G401.6 (cell line): ENCODE results near the gene MYBPH.

ENCODE experiments used
- FAIRE-seq: peaks from 2 replicates; lab custom pipeline; 2012; peaks lifted over from hg19 to GRCh38; lab: Jason Lieb, UNC

The MYBPH gene

GRCh38 chr1:203148579-203148978, 27.0 kb downstream of the MYBPH start:
- FAIRE-seq: no peak

GRCh38 chr1:203148127-203148526, 27.5 kb downstream of the MYBPH start:
- no peak for FAIRE-seq

- no peak for FAIRE-seq
These were observed 28.2 kb downstream of the MYBPH start for GRCh38 chr1:203147376-203147775.

- FAIRE-seq: no peak
These were observed 29.1 kb downstream of the MYBPH start for GRCh38 chr1:203146537-203146936.

- FAIRE-seq: no peak
These were observed 29.6 kb downstream of the MYBPH start for GRCh38 chr1:203146042-203146369.

- FAIRE-seq: no peak
These were observed 30.1 kb downstream of the MYBPH start for GRCh38 chr1:203145321-203146041.

- FAIRE-seq: no peak
These were observed 31.0 kb downstream of the MYBPH start for GRCh38 chr1:203144661-203145060.

GRCh38 chr1:203143641-203144040, 32.0 kb downstream of the MYBPH start:
- FAIRE-seq: no peak

GRCh38 chr1:203142684-203143408, 32.8 kb downstream of the MYBPH start:
- no peak for FAIRE-seq

GRCh38 chr1:203142124-203142523, 33.5 kb downstream of the MYBPH start:
- no peak for FAIRE-seq

- no peak for FAIRE-seq
These were observed 34.7 kb downstream of the MYBPH start for GRCh38 chr1:203140743-203141520.

- no peak for FAIRE-seq
These were observed 35.6 kb downstream of the MYBPH start for GRCh38 chr1:203139976-203140475.

GRCh38 chr1:203138066-203138465, 37.6 kb downstream of the MYBPH start:
- no peak for FAIRE-seq

- FAIRE-seq: no peak
These were observed 38.3 kb downstream of the MYBPH start for GRCh38 chr1:203137324-203137723.

GRCh38 chr1:203136409-203137042, 39.1 kb downstream of the MYBPH start:
- FAIRE-seq: no peak

- no peak for FAIRE-seq
These were observed 39.9 kb downstream of the MYBPH start for GRCh38 chr1:203135636-203136305.

GRCh38 chr1:203133970-203134725, 41.5 kb downstream of the MYBPH start:
- FAIRE-seq: no peak

- no peak for FAIRE-seq
These were observed 44.0 kb downstream of the MYBPH start for GRCh38 chr1:203131548-203132200.

GRCh38 chr1:203130358-203130985, 45.2 kb downstream of the MYBPH start:
- FAIRE-seq: no peak
